HepG2 (cell line): ENCODE data around the gene VPS54.
"Not testable (repeated sequence)": the region's sequence is repeated elsewhere in the genome, so short reads cannot be mapped to it uniquely, and the experiment has no call there.

Experiments used
- ADNP ChIP-seq: sonication (generic); formaldehyde crosslinking; IDR thresholded peaks from 2 replicates; pipeline ENCODE4 v1.4.0; 2020; ENCODE audit warnings: missing genetic modification reagents
- ARNT2 ChIP-seq: sonication (generic); formaldehyde crosslinking; IDR thresholded peaks from 2 replicates; pipeline ENCODE4 v1.8.0; 2022; ENCODE audit warnings: mild to moderate bottlenecking, low read depth, missing genetic modification reagents, moderate library complexity
- ATF3 ChIP-seq: sonication (generic); formaldehyde crosslinking; IDR thresholded peaks from 2 replicates; pipeline ENCODE4 v1.4.0; 2020; ENCODE audit warnings: missing genetic modification reagents
- EP300 ChIP-seq, 3 experiments: sonication (generic) in 1 of 3; formaldehyde crosslinking in 1 of 3; IDR thresholded peaks; 2 replicates each; pipeline versions ENCODE4 v1.5.1 to v1.6.1; 2011 to 2020; ENCODE audit warnings: low read depth in 2 of 3, low read length in 2 of 3, borderline replicate concordance in 1 of 3, improper control_type of control experiment in 1 of 3, mild to moderate bottlenecking in 1 of 3, missing genetic modification reagents in 1 of 3, moderate library complexity in 1 of 3
- HNRNPL ChIP-seq: fragments of 200-400 bp; formaldehyde crosslinking; IDR thresholded peaks from 2 replicates; pipeline ENCODE4 v1.6.1; 2017; ENCODE audit warnings: mild to moderate bottlenecking, low read depth, low read length
- IRF1 ChIP-seq: sonication (generic); formaldehyde crosslinking; IDR thresholded peaks from 2 replicates; pipeline ENCODE4 v1.4.0; 2020; ENCODE audit warnings: low read depth, mild to moderate bottlenecking, missing genetic modification reagents
- MEIS1 ChIP-seq: sonication (generic); formaldehyde crosslinking; IDR thresholded peaks from 2 replicates; pipeline ENCODE4 v1.9.0; 2021; ENCODE audit warnings: mild to moderate bottlenecking, missing genetic modification reagents, moderate library complexity, borderline replicate concordance
- TAF1 ChIP-seq: sonication (generic); formaldehyde crosslinking; IDR thresholded peaks from 2 replicates; pipeline ENCODE4 v1.4.0; 2020; ENCODE audit warnings: missing genetic modification reagents
- ZNF530 ChIP-seq: sonication (generic); formaldehyde crosslinking; IDR thresholded peaks from 2 replicates; pipeline ENCODE4 v1.5.0; 2020; ENCODE audit warnings: low read depth, mild to moderate bottlenecking, missing genetic modification reagents
- ZNF776 ChIP-seq: sonication (generic); formaldehyde crosslinking; IDR thresholded peaks from 2 replicates; pipeline ENCODE4 v1.4.0; 2020; ENCODE audit warnings: mild to moderate bottlenecking, missing genetic modification reagents
- TF ChIP-seq, protein P1 (sequence below), 2 experiments: IDR thresholded peaks; 2 replicates each; pipeline ENCODE4 v1.6.1; 2011 to 2012; ENCODE audit warnings: low read length in 2 of 2, borderline replicate concordance in 1 of 2, low read depth in 1 of 2, mild to moderate bottlenecking in 1 of 2, moderate library complexity in 1 of 2

DNA sequence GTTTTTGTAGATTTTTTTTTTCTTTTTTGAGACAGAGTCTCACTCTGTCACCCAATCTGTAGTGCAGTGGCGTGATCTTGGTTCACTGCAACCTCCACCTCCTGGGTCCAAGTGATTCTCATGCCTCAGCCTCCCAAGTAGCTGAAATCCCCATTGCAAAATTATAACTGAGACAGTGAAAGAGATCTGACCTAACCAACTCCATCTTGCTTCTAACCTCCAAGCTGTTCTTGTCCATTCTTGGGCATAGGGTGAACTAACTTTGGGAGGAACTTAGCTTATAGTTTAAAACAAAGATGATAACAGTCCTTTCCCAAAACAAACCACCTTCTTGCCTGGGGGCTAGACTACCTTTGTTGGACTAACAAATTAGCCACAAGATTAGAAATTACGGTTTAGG lies 44.2 kb downstream of the VPS54 start:
- not testable (repeated sequence) for TF ChIP-seq IRF1 (CRISPR knock-in tag); ZNF776 (CRISPR knock-in tag); ZNF530 (CRISPR knock-in tag); ADNP (CRISPR knock-in tag); MEIS1 (CRISPR knock-in tag); ATF3 (CRISPR knock-in tag); ARNT2 (CRISPR knock-in tag); EP300 (IDR thresholded peaks at IDR 0.05; ENCODE audit: low read depth in 2 of 2, low read length in 2 of 2); EP300 (CRISPR knock-in tag; IDR thresholded peaks at IDR 0.05; ENCODE audit: borderline replicate concordance); TAF1 (CRISPR knock-in tag); HNRNPL
- TF ChIP-seq, protein P1, sequence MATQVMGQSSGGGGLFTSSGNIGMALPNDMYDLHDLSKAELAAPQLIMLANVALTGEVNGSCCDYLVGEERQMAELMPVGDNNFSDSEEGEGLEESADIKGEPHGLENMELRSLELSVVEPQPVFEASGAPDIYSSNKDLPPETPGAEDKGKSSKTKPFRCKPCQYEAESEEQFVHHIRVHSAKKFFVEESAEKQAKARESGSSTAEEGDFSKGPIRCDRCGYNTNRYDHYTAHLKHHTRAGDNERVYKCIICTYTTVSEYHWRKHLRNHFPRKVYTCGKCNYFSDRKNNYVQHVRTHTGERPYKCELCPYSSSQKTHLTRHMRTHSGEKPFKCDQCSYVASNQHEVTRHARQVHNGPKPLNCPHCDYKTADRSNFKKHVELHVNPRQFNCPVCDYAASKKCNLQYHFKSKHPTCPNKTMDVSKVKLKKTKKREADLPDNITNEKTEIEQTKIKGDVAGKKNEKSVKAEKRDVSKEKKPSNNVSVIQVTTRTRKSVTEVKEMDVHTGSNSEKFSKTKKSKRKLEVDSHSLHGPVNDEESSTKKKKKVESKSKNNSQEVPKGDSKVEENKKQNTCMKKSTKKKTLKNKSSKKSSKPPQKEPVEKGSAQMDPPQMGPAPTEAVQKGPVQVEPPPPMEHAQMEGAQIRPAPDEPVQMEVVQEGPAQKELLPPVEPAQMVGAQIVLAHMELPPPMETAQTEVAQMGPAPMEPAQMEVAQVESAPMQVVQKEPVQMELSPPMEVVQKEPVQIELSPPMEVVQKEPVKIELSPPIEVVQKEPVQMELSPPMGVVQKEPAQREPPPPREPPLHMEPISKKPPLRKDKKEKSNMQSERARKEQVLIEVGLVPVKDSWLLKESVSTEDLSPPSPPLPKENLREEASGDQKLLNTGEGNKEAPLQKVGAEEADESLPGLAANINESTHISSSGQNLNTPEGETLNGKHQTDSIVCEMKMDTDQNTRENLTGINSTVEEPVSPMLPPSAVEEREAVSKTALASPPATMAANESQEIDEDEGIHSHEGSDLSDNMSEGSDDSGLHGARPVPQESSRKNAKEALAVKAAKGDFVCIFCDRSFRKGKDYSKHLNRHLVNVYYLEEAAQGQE (IDR thresholded peaks at IDR 0.05; ENCODE audit: borderline replicate concordance in 1 of 2, low read depth in 1 of 2, low read length in 2 of 2) = not testable (repeated sequence)
